Measurements from ENCODE around the gene HP.

Gene HP

DNA sequence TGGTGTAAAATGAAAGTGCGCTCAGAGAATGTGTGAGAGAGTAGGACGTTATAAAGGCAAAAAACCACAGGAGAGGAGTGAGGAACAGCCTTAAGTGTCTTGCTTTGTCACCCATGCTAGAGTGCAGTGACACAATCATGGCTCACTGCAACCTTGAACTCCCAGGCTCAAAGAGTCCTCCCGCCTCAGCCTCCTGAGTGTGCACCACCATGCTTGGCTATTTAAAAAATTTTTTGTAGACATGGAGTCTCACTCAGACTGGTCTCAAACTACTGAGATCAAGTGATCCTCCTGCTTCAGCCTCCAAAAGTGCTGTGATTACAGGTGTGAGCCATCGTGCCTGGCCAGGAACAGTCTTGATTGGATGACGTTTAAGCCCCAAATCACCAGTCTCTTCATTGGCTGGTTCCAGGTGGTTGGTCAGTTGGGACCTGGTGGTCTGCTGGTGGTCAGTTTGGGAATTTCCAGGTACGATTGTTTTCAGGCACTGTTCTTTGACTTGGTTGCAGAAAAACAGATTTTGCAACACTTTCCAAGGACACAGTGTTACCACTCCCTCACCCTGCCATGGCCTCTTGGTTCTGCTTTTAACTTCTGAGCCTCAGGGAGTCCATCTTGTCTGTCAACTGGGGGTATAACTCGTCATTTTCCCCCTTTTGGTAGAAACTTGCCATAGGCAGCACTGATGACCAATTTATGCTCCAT lies 24.6 kb upstream of the HP start:
- Histone ChIP-seq H3K56ac (ENCODE audit: low read length) (no peak overlapping the region), H4K5ac (ENCODE audit: low read length) (no peak overlapping the region), H4K8ac (ENCODE audit: low read depth, low read length) (no peak overlapping the region), H3K79me1 (ENCODE audit: low read length) (no peaks in the 10 kb centered on the region), H3K79me2 (ENCODE audit: control insufficient read depth, insufficient read depth, low read length) (no peaks in the 10 kb centered on the region), H3K4ac (ENCODE audit: low read depth, low read length) (no peak overlapping the region), H3K23ac (ENCODE audit: low read length) (no peak overlapping the region), H3K36me3 (ENCODE audit: control insufficient read depth, insufficient read depth, low read length) (no peaks in the 10 kb centered on the region), H3K4me1 (ENCODE audit: control insufficient read depth, low read depth, low read length) (no peaks in the 10 kb centered on the region), H3K18ac (ENCODE audit: low read length) (no peak overlapping the region), H2AK5ac (ENCODE audit: low read length) (no peak overlapping the region), H2BK120ac (ENCODE audit: low read depth, low read length) (no peak overlapping the region), H3K4me2 (ENCODE audit: low read length) (no peak overlapping the region), H3K9ac (ENCODE audit: low read length) (no peak overlapping the region), H3K27me3 (ENCODE audit: insufficient read depth, low read length, poor library complexity) (no peaks in the 10 kb centered on the region), H3K27ac (ENCODE audit: low read depth, low read length) (no peak overlapping the region), H2BK15ac (replicated peaks; ENCODE audit: low read depth) (no peak overlapping the region), H2BK5ac (ENCODE audit: low read length) (no peak overlapping the region), H3K4me3 (ENCODE audit: low read length) (no peak overlapping the region)
- DNase-seq: no peak
- WGBS (ENCODE audit: extremely low coverage, insufficient coverage, low lambda C conversion rate): no CpG with 5 or more reads among the region's 7 CpGs

DNA sequence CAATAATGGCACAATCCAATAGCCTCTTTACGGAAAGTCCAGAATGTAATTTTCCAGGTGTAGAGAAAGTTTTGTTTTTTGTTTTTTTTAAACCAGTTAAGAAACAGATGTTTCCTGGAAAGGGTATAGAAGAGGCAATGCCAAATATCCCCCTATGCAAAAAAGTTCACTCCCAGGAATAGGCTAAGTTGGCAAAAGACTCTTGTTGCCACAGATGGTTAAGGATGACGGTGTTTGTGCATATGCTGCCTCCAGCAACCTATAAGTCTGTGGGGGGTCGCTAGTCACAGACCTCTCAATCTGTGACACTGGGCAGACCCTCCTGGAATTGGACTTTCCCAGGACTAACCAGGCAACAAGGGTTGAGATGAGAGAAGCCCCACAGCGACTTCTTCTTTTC lies 20.9 kb upstream of the HP start:
- Histone ChIP-seq H3K23ac (ENCODE audit: low read length) (no peak overlapping the region), H2BK120ac (ENCODE audit: low read depth, low read length) (no peak overlapping the region), H3K4me2 (ENCODE audit: low read length) (no peak overlapping the region), H3K27me3 (ENCODE audit: insufficient read depth, low read length, poor library complexity) (no peaks in the 10 kb centered on the region), H3K79me1 (ENCODE audit: low read length) (no peaks in the 10 kb centered on the region), H3K27ac (ENCODE audit: low read depth, low read length) (no peak overlapping the region), H3K4me3 (ENCODE audit: low read length) (no peak overlapping the region), H2BK5ac (ENCODE audit: low read length) (no peak overlapping the region), H3K79me2 (ENCODE audit: control insufficient read depth, insufficient read depth, low read length) (no peaks in the 10 kb centered on the region), H2BK15ac (replicated peaks; ENCODE audit: low read depth) (no peak overlapping the region), H3K4me1 (ENCODE audit: control insufficient read depth, low read depth, low read length) (no peaks in the 10 kb centered on the region), H3K4ac (ENCODE audit: low read depth, low read length) (no peak overlapping the region), H2AK5ac (ENCODE audit: low read length) (no peak overlapping the region), H3K18ac (ENCODE audit: low read length) (no peak overlapping the region), H4K5ac (ENCODE audit: low read length) (no peak overlapping the region), H3K56ac (ENCODE audit: low read length) (no peak overlapping the region), H3K36me3 (ENCODE audit: control insufficient read depth, insufficient read depth, low read length) (no peaks in the 10 kb centered on the region), H3K9ac (ENCODE audit: low read length) (no peak overlapping the region), H4K8ac (ENCODE audit: low read depth, low read length) (no peak overlapping the region)
- no peak for DNase-seq
- WGBS (ENCODE audit: extremely low coverage, insufficient coverage, low lambda C conversion rate): no CpG with 5 or more reads among the region's 4 CpGs

DNA sequence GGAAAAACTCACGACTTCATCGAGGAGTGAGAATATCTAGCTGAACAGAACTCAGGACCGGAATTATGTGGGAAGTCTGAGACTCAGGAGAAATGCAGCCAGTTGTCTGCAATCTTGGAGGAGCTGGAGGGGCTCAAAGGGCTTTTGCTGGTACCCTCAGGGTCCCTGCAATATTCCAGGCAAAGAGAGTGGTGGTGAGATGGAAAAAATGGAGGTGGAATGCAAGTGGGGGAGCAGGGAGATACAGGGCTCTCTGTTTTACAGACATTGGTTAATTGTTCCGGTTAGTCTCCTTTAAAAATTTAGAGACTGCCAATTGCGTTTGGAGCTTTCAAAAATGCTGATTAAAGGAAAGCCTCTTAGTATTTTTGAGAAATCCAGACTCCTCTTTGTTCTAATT lies 18.2 kb upstream of the HP start:
- H3K4me1 ChIP-seq (ENCODE audit: control insufficient read depth, low read depth, low read length): no peaks in the 10 kb centered on the region
- no peak overlapping the region for H4K5ac ChIP-seq (ENCODE audit: low read length)
- H3K79me2 ChIP-seq (ENCODE audit: control insufficient read depth, insufficient read depth, low read length): no peaks in the 10 kb centered on the region
- H3K27ac ChIP-seq (ENCODE audit: low read depth, low read length): peak overlapping the region; percentile 55
- no peak overlapping the region for H3K4ac ChIP-seq (ENCODE audit: low read depth, low read length)
- H3K23ac ChIP-seq (ENCODE audit: low read length): no peak overlapping the region
- no peak overlapping the region for H3K18ac ChIP-seq (ENCODE audit: low read length)
- H3K4me2 ChIP-seq (ENCODE audit: low read length): no peak overlapping the region
- no peak overlapping the region for H2AK5ac ChIP-seq (ENCODE audit: low read length)
- no CpG with 5 or more reads among the region's 5 CpGs for WGBS (ENCODE audit: extremely low coverage, insufficient coverage, low lambda C conversion rate)
- H3K79me1 ChIP-seq (ENCODE audit: low read length): no peaks in the 10 kb centered on the region
- no peak overlapping the region for H2BK120ac ChIP-seq (ENCODE audit: low read depth, low read length)
- H2BK5ac ChIP-seq (ENCODE audit: low read length): no peak overlapping the region
- H3K4me3 ChIP-seq (ENCODE audit: low read length): no peak overlapping the region
- no peak overlapping the region for H4K8ac ChIP-seq (ENCODE audit: low read depth, low read length)
- no peak overlapping the region for H3K9ac ChIP-seq (ENCODE audit: low read length)
- no peaks in the 10 kb centered on the region for H3K36me3 ChIP-seq (ENCODE audit: control insufficient read depth, insufficient read depth, low read length)
- H2BK15ac ChIP-seq (replicated peaks; ENCODE audit: low read depth): no peak overlapping the region
- DNase-seq: peak; percentile 13
- H3K27me3 ChIP-seq (ENCODE audit: insufficient read depth, low read length, poor library complexity): no peaks in the 10 kb centered on the region
- H3K56ac ChIP-seq (ENCODE audit: low read length): no peak overlapping the region

DNA sequence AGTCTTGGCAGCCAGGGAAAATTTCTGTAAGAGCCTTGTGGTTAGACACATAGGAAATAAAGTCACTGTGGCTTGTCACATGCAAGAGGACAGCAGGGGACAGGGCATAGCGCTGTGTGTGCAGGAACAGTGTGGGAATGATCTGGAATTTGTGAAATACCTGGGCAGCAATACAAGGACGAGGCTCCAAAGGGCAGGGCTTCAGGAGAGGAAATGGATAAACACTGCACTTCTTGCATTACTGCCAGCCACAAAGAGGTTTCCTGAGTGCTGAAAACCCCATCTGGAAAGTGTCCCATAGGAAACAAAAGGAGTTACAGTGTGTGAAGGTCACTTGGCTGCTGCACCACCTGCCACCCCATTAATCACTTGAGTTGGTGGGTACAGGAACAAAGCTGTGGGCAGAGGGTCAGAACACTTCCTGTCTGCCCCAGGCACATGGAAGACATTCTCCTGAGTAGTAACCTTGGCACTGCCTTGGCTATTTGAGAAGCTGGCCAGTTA lies 12.1 kb upstream of the HP start:
- no peak overlapping the region for H3K4me2 ChIP-seq (ENCODE audit: low read length)
- H3K56ac ChIP-seq (ENCODE audit: low read length): no peak overlapping the region
- H2BK15ac ChIP-seq (replicated peaks; ENCODE audit: low read depth): no peak overlapping the region
- no peaks in the 10 kb centered on the region for H3K79me1 ChIP-seq (ENCODE audit: low read length)
- H3K4ac ChIP-seq (ENCODE audit: low read depth, low read length): no peak overlapping the region
- H3K27ac ChIP-seq (ENCODE audit: low read depth, low read length): no peak overlapping the region
- no peak overlapping the region for H4K5ac ChIP-seq (ENCODE audit: low read length)
- H3K4me1 ChIP-seq (ENCODE audit: control insufficient read depth, low read depth, low read length): no peaks in the 10 kb centered on the region
- no CpG with 5 or more reads among the region's 2 CpGs for WGBS (ENCODE audit: extremely low coverage, insufficient coverage, low lambda C conversion rate)
- DNase-seq: no peak
- H3K79me2 ChIP-seq (ENCODE audit: control insufficient read depth, insufficient read depth, low read length): no peaks in the 10 kb centered on the region
- H3K18ac ChIP-seq (ENCODE audit: low read length): no peak overlapping the region
- no peak overlapping the region for H2AK5ac ChIP-seq (ENCODE audit: low read length)
- no peak overlapping the region for H2BK120ac ChIP-seq (ENCODE audit: low read depth, low read length)
- H2BK5ac ChIP-seq (ENCODE audit: low read length): no peak overlapping the region
- no peak overlapping the region for H4K8ac ChIP-seq (ENCODE audit: low read depth, low read length)
- no peak overlapping the region for H3K4me3 ChIP-seq (ENCODE audit: low read length)
- no peaks in the 10 kb centered on the region for H3K27me3 ChIP-seq (ENCODE audit: insufficient read depth, low read length, poor library complexity)
- H3K23ac ChIP-seq (ENCODE audit: low read length): no peak overlapping the region
- H3K36me3 ChIP-seq (ENCODE audit: control insufficient read depth, insufficient read depth, low read length): no peaks in the 10 kb centered on the region
- H3K9ac ChIP-seq (ENCODE audit: low read length): no peak overlapping the region

DNA sequence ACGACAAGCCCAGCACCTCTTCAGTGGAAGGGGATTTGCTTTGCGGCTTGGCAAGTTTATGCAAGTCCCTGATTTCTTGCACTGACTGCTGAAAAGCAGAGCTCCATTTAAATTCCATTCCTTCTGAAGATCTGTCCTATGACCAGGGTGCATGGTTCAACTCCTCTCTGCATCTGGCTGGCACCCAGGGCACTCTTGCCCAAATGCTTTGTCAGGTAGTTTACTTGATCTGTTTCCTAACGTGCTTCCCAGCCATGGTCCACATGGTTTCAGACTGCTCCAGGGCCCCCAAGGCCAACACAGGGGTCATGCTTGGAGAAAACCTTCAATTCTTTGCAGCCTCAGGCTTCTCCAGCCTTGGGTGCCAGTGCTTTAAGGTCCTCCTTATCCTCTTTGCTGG lies 11.2 kb upstream of the HP start:
- Histone ChIP-seq H3K27ac (ENCODE audit: low read depth, low read length) (no peak overlapping the region), H2BK120ac (ENCODE audit: low read depth, low read length) (no peak overlapping the region), H3K4me1 (ENCODE audit: control insufficient read depth, low read depth, low read length) (no peaks in the 10 kb centered on the region), H3K23ac (ENCODE audit: low read length) (no peak overlapping the region), H3K9ac (ENCODE audit: low read length) (no peak overlapping the region), H3K79me1 (ENCODE audit: low read length) (no peaks in the 10 kb centered on the region), H3K56ac (ENCODE audit: low read length) (no peak overlapping the region), H3K79me2 (ENCODE audit: control insufficient read depth, insufficient read depth, low read length) (no peaks in the 10 kb centered on the region), H3K4me2 (ENCODE audit: low read length) (no peak overlapping the region), H4K5ac (ENCODE audit: low read length) (no peak overlapping the region), H3K4ac (ENCODE audit: low read depth, low read length) (no peak overlapping the region), H3K4me3 (ENCODE audit: low read length) (no peak overlapping the region), H3K18ac (ENCODE audit: low read length) (no peak overlapping the region), H2AK5ac (ENCODE audit: low read length) (no peak overlapping the region), H4K8ac (ENCODE audit: low read depth, low read length) (no peak overlapping the region), H2BK15ac (replicated peaks; ENCODE audit: low read depth) (no peak overlapping the region), H2BK5ac (ENCODE audit: low read length) (no peak overlapping the region), H3K27me3 (ENCODE audit: insufficient read depth, low read length, poor library complexity) (no peaks in the 10 kb centered on the region), H3K36me3 (ENCODE audit: control insufficient read depth, insufficient read depth, low read length) (no peaks in the 10 kb centered on the region)
- DNase-seq: no peak
- no CpG with 5 or more reads among the region's 3 CpGs for WGBS (ENCODE audit: extremely low coverage, insufficient coverage, low lambda C conversion rate)

DNA sequence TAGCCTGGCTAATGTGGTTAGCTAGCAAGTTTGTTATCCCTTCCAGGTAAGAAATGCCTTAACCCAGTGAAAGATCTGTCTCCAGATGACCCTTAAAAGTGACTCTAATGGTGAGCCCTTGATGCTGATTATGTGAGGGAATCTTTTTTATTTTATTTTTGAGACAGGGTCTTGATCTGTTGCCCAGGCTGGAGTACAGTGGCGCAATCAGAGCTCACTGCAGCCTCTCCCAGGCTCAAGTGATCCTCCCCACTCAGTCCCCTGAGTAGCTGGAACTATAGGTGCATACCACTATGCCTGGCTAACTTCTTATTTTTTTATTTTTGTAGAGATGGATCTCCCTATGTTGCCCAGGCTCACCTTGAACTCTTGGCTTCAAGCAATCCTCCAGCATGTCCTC lies 10.8 kb upstream of the HP start:
- Histone ChIP-seq H3K18ac (ENCODE audit: low read length) (no peak overlapping the region), H3K56ac (ENCODE audit: low read length) (no peak overlapping the region), H4K8ac (ENCODE audit: low read depth, low read length) (no peak overlapping the region), H3K36me3 (ENCODE audit: control insufficient read depth, insufficient read depth, low read length) (no peaks in the 10 kb centered on the region), H3K27ac (ENCODE audit: low read depth, low read length) (no peak overlapping the region), H3K4ac (ENCODE audit: low read depth, low read length) (no peak overlapping the region), H3K79me2 (ENCODE audit: control insufficient read depth, insufficient read depth, low read length) (no peaks in the 10 kb centered on the region), H3K4me1 (ENCODE audit: control insufficient read depth, low read depth, low read length) (no peaks in the 10 kb centered on the region), H3K27me3 (ENCODE audit: insufficient read depth, low read length, poor library complexity) (no peaks in the 10 kb centered on the region), H2BK5ac (ENCODE audit: low read length) (no peak overlapping the region), H3K79me1 (ENCODE audit: low read length) (no peaks in the 10 kb centered on the region), H3K4me2 (ENCODE audit: low read length) (no peak overlapping the region), H2BK120ac (ENCODE audit: low read depth, low read length) (no peak overlapping the region), H3K4me3 (ENCODE audit: low read length) (no peak overlapping the region), H3K23ac (ENCODE audit: low read length) (no peak overlapping the region), H2BK15ac (replicated peaks; ENCODE audit: low read depth) (no peak overlapping the region), H4K5ac (ENCODE audit: low read length) (no peak overlapping the region), H2AK5ac (ENCODE audit: low read length) (no peak overlapping the region), H3K9ac (ENCODE audit: low read length) (no peak overlapping the region)
- no CpG with 5 or more reads among the region's 1 CpG for WGBS (ENCODE audit: extremely low coverage, insufficient coverage, low lambda C conversion rate)
- no peak for DNase-seq

Data from mesendoderm (in vitro differentiated cells).